ENCODE data around the gene RESP18.

RESP18 gene

DNA sequence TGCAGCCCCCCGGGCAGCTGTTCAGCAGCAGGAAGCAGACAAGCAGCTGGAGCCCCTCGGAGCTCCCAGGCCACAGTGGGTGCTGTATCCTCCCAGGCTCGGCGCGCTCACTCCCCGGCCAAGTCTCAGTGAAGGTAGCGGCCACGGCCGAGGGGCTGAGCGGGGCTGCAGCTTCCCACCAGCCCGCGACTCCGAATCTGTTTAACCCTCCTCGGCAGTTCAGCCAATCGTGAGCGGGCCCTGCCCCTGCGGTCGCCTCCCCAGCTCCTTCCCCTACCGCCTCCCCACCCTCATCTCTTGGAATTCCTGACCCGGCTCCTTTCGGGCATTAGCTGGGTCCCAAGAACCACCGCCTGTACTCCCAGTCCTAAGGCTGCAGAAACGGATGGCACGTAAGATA is at the start of gene RESP18:
TSS of gene RESP18 (minus strand) at position 203 of the 400 bp plus-strand sequence.
- no peak for DNase-seq

GRCh38 chr2:219381448-219381847 is 48.9 kb upstream of the RESP18 start:
- no peak for DNase-seq

GRCh38 chr2:219380926-219381325 is 48.4 kb upstream of the RESP18 start:
- no peak for DNase-seq

DNA sequence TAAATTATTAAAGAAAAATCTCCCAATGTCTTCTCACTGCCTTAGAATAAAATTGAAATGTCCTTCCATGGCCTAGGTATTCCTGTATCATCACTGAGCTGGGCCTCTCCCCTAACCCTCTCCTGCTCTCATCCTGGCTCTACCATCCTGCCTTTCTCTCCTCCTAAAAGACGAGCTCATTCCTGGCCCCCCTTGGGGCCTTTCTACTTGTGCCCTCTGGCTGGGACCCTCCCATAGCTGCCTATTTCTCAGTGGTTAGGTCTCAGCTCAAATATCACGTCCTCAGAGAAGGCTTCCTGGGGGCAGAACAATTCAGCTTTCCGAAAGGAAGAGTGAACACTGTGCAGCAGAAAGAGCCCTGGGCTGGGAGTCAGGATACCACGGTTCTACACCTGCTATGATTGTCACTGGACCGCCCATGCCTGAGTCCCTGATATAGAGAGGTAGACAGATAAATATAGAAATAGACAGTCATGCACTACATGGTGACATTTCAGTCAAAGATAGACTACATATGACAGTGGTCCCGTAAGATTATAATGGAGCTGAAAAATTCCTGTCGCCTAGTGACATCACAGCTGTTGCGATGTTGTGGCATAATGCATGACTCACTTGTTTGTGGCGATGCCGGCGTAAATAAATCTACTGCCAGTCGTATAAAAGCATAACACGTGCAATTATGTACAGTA is 45.8 kb upstream of the RESP18 start:
- no peak for DNase-seq

DNA sequence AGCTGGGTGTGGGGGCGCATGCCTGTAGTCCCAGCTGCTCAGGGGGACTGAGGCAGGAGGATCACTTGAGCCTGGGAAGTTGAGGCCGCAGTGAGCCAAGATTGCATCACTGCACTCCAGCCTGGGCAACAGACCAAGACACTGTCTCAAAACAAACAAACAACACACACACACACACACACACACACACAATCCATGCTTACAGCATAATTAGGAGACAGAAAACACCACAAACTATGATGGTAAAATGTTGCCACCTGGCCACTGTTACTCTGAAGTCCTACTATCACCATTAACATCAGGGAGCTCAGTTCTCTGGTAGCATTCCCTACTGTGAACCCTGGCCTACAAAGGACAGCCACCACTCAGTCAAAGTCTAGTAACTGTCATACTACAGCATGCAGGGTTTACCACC is 36.9 kb upstream of the RESP18 start:
- DNase-seq: peak; percentile 37

DNA sequence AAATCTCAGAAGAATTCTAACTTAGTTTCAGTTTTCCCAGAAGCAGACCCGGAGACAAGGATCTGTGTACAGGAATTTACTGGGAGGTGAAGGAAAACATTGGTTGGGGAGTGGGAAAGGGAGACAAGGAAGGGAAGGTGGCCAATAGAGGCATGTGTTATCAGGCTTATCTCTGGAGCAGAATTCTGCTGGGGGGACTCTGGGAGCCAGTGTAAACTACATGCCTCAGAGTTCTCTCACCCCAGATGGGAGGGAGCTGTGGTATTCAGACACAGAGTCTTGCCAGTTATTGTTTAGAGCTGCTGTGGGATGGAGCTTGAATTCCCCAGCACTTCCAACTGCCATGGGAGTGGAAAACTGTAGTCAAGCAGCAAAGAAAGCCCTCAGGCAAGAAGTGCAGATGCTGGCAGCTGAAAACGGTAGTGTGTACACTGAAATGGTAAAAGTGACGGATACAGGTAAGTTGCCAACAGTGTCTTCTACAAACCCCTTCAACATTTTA is 36.2 kb upstream of the RESP18 start:
- DNase-seq: peak; percentile 60

- DNase-seq: peak; percentile 69
Observed at GRCh38 chr2:219362524-219363164, 30.1 kb upstream of the RESP18 start.

DNA sequence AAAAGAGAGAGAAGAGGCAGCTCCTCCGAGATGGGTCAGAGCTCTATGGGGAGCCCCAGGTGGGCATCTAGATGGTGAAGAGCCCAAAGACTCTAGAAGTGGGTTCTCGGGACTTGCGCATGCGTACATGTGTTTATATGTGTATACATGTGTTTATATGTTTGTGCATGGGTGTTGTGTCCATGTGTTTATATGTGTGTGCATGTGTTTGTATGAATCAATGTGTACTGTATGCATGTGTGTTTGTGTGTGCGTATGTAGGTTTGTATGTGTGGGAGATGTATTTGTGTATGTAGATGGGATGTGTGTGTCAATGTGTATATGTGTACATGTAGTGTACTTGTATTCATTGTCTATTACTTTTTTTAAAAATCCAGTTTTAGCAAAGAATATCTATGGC is 29.5 kb upstream of the RESP18 start:
- no peak for DNase-seq

DNA sequence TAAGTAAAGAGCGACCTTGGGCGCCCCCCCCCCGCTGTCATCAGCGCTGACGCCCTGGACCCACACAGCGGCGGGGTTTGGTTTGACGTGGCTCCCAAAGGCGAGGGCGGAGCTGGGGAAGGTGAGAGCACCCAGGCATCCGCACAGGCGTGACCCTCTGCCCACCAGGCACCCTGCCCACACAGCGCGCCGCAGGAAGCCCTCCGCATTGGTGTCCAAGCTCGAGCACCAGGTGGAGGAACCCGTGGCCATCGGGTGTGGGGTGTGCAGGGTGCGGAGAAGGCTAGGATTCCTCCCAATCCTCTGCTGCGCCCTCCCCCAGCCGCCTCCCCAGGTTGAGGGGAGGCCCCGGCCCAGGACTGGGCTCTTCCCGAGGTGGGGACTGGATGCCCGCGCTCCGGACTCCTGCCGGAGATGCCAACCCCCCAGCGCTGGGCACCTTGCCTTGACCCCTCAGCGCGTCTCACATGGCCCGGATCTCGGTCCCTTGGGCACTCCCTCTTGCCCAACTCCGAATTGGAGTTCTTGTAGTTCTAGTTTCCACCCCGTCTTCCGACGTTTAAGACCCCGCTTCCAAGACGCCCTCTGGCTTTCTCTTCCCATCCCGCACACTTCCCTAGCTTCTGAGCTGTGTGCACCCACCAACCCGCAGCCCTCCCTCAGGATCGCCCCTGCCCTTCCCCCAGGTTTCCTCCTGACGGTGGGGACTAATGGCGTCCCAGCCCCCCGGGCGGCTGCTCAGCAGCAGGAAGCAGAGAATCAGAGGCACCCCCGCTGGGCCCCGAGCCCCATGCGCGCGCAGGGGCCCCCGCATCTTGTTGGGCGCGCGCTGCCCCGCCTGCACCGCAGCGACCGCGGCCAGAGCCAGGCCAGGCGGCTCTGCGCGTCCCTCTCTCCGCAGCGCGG is 25.9 kb upstream of the RESP18 start:
- peak; percentile 37 for DNase-seq

DNA sequence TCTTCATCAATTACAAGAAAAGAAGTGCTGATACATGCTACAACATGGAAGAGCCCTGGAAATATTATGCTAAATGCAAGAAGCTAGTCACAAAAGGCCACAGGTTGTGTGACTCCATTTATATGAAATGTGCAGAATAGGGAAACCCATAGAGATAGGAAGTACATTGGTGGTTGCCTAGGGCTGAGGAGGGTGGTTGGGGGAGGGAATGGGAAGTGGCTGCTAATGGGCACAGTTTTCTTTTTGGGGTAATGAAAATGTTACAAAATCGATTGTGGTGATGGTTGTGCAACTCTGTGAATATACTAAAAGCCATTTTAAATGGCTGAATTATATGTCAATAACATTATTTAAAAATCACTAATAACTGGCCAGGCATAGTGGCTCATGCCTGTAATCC is 24.3 kb upstream of the RESP18 start:
- DNase-seq: no peak

DNA sequence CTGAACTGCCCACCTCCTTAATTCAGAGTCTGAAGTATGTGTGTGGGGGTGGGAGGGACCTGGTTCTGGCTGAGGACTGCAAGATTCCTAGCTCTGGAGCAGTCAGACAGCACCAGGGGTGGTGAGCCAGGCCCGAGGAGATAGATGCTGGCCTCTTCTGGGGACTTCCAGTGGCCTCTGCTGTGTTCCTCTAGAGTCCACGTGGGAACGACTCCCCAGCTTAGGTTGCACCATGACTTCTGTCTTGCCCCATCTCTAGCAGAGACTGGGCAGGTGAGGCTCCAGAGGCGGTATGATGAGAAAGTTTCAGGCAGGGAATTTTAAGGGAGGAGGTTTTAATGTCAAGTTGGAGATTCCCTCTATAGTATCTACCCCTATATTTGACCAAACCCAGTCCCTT is 22.0 kb upstream of the RESP18 start:
- no peak for DNase-seq

GRCh38 chr2:219353129-219353528 is 20.6 kb upstream of the RESP18 start:
- DNase-seq: no peak

DNA sequence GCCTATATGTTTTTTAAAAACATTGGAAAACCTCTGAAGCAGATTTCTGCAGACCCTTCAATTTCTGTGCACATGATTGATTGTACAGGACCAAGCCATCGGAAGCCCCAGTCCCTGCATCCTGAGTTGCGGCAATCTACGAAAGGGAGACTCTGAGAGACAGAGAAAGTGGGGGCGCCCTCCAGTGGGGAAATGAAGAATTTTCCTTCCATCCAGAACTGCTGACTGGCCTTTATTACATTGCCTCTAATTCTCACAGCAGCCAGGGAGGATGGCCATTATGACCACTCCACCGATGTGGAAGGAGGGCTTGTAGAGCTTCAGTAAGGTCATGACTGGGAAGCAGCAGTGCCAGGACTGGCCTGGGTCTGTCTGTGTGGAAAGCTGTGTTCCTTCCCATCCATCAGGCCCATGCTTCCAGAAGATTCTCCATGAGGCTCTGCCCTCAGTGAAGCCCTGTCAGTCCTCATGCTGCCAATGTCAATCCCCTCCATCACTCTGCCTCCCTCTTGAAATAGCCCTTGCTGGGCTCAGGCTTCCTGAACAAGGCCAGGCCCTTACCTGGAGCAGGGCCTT is 20.0 kb upstream of the RESP18 start:
- DNase-seq: peak; percentile 69

GRCh38 chr2:219350710-219351221 is 18.2 kb upstream of the RESP18 start:
- DNase-seq: peak; percentile 45

DNA sequence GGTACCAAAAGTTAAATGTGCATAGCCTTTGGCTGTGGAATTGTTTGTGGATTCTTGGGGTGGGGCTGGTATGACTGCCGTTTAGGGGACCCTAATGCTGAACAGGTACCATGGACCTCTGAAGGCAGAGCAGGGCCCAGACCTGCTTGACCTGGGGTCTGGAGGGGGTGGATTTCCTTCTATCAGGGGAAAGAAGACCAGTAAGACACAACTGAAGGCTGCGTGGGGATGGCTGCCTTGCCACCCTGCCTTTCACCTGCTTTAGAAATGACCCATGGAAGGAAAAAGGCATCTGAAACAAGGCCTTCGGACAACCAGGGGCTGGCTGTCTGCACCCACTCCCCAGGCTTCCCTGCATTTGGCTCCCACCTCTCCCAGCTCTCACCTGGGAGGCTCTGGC is 17.7 kb upstream of the RESP18 start:
- DNase-seq: no peak

- DNase-seq: peak; percentile 60
Observed at GRCh38 chr2:219344751-219345430, 12.3 kb upstream of the RESP18 start.

- peak; percentile 62 for DNase-seq
Observed at GRCh38 chr2:219335373-219335786, 2.8 kb upstream of the RESP18 start.

GRCh38 chr2:219334076-219334475 is 1.5 kb upstream of the RESP18 start:
- no peak for DNase-seq

DNA sequence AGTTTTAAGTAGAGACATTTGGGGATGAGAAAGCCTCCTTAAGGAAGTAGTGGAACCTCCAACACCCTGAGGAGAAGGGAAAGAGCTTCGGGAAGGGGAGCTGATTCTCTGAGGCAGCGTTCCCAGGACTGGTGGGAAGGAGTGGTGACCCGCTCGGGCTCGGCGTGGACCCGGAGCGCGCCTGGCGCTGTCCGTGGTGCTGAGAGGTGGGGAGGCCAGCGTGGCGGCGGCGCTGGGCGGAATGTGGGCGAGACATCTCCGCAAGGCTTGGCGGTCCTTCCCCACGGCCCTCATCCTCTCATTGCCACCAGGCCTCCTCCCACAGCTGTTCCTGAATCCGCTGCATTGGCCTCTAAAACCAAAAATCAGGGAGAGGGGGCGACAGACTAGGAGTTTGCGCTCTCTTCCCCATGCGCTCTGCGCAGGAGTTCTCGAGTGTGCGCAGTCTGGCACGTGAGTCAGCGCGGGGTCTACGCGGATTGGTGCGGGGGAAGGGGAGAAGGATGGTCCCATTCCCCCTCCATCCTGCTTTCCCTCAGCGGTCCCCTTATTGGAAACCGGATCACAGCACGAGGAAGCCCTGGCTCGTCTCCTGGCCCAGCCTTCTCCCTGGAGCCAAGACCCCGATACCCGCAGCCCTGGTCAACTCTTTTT is 857 bp downstream of the RESP18 start:
- DNase-seq: no peak

DNA sequence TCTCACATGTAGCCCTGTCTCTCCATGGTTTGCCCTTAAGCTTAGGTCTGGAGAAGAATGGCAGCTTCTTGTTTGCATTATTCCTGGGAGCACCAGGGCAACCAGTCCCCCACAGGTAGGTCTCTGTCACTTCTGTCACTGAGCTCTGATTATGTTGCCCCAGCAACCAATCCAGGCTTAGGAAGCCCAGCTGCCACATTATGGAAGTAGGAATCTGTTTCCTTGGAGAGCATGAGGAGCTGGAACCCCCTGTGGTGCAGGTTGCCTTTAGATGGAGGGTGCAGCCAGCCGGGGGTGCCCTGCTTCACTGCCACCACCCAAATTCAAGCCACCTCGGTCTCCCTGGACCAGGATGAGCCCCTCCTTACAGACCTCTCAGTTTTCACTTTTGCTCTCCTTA is 4.8 kb downstream of the RESP18 start:
- DNase-seq: peak; percentile 78

DNA sequence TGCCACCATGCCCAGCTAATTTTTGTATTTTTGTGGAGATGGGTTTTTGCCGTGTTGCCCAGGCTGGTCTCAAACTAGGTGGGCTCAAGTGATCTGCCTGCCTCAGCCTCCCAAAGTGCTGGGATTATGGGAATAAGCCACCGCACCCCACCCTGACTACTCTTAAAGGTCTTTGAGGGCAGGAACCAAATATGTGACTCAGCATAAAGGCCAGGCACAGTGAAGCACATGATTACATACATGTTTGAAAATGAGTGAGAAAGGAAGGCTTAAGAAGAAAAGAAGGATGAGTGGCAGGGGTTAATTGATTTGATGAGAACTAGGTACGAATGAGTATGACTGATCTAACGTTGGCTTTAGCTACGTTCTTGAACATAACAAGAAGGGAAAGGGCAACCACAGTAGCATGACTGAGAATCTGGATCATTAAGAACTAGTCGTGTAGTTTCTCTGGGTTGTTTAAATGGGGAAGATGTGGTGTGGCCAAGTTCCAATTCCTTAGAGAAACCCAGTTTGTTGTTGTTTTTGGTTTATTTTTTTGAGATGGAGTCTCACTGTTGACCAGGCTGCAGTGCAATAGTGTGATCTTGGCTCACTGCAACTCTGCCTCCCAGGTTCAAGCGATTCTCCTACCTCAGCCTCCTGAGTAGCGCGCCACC is 6.8 kb downstream of the RESP18 start:
- no peak for DNase-seq

Measured in NCI-H69 (cell line).